ENCODE measurements around the gene CDIPT. TPM values are rescaled to one million over a fixed set of nuclear protein-coding genes. Genes with fewer than 3 reads are reported as not detected.

The CDIPT gene
- total and polyA plus RNA-seq, 2 of the 13 experiments (the other 11 are each of a cell fraction or from before 2014, with no cell fraction given), result 54.9 to 97.5 TPM

- no peaks in the 10 kb centered on the region for H3K79me2 ChIP-seq (ENCODE audit: insufficient read depth, low read length)
- H2AFZ ChIP-seq (ENCODE audit: low read length), result no peak overlapping the region
- H3K4me3 ChIP-seq (replicated peaks in 1 of 3; ENCODE audit: insufficient read depth in 1 of 3, low read depth in 2 of 3, low read length in 3 of 3), result no peak overlapping the region
- DNase-seq (ENCODE audit: low spot score) (no peak), FAIRE-seq (no peak), ATAC-seq (no peak)
- in situ Hi-C loops (cut with HindIII; ENCODE audit: extremely low pct_ligation_motif_present, low pct_unique_long_range_greater_than_20kb) (no loop called here), intact Hi-C loops (cut with micrococcal nuclease; ENCODE audit: unreplicated experiment) (no loop called here)
- ChIA-PET CTCF (ENCODE audit: low intra/inter-chr PET ratio, low total read pairs) (no interaction called here), POLR2A (interaction anchor here (1.1 to 1.4 kb wide), 2 partner anchors 9 to 32 kb away, joined by 3 to 4 read pairs; partner anchors contain the start of gene KCTD13)
- no peaks in the 10 kb centered on the region for H3K27me3 ChIP-seq (ENCODE audit: control insufficient read depth in 1 of 2, insufficient read depth in 2 of 2, low read length in 2 of 2)
- no peak overlapping the region for H3K9ac ChIP-seq (ENCODE audit: insufficient read depth, low read depth, low read length)
- WGBS (ENCODE audit: low lambda C conversion rate), result 86% methylated on average over 4 of the region's 4 CpGs
- no TSS peak for BruUV-seq (replicated peaks)
- TF ChIP-seq KDM1A (CRISPR knock-in tag; IDR thresholded peaks at IDR 0.05), result no peak
- no peak for TF ChIP-seq ZNF530 (CRISPR knock-in tag; IDR thresholded peaks at IDR 0.05; ENCODE audit: low read depth)
- no peak for TF ChIP-seq ZNF670 (CRISPR knock-in tag; IDR thresholded peaks at IDR 0.05; ENCODE audit: borderline replicate concordance)
- no peaks in the 10 kb centered on the region for H4K20me1 ChIP-seq (ENCODE audit: insufficient read depth, low read length)
- no peak overlapping the region for H3K4me2 ChIP-seq (ENCODE audit: low read depth, low read length)
- no peak overlapping the region for H3K27ac ChIP-seq (ENCODE audit: extremely low read length, insufficient read depth, low read length)
- peaks cover 50% of the 10 kb centered on the region for H3K4me1 ChIP-seq (ENCODE audit: insufficient read depth, low read length)
- no peaks in the 10 kb centered on the region for H3K9me3 ChIP-seq (ENCODE audit: low read length)
- no peaks in the 10 kb centered on the region for H3K36me3 ChIP-seq (replicated peaks in 1 of 2; ENCODE audit: control insufficient read depth in 1 of 2, insufficient read depth in 2 of 2, low read length in 2 of 2)
These were observed 31.3 kb upstream of the CDIPT start for GRCh38 chr16:29894352-29894751.

- FAIRE-seq (peak; percentile 34), ATAC-seq (no peak), DNase-seq (ENCODE audit: low spot score) (no peak)
- H3K9ac ChIP-seq (ENCODE audit: insufficient read depth, low read depth, low read length), result no peak overlapping the region
- no peak overlapping the region for H3K27ac ChIP-seq (ENCODE audit: extremely low read length, insufficient read depth, low read length)
- no peaks in the 10 kb centered on the region for H3K36me3 ChIP-seq (replicated peaks in 1 of 2; ENCODE audit: control insufficient read depth in 1 of 2, insufficient read depth in 2 of 2, low read length in 2 of 2)
- ChIA-PET POLR2A (interaction anchor here (1.1 to 1.4 kb wide), 2 partner anchors 8 to 32 kb away, joined by 3 to 4 read pairs; partner anchors contain the start of gene KCTD13), CTCF (ENCODE audit: low intra/inter-chr PET ratio, low total read pairs) (no interaction called here)
- no peaks in the 10 kb centered on the region for H4K20me1 ChIP-seq (ENCODE audit: insufficient read depth, low read length)
- no peak overlapping the region for H2AFZ ChIP-seq (ENCODE audit: low read length)
- H3K4me1 ChIP-seq (ENCODE audit: insufficient read depth, low read length), result peaks cover 47% of the 10 kb centered on the region
- H3K4me2 ChIP-seq (ENCODE audit: low read depth, low read length), result no peak overlapping the region
- no peaks in the 10 kb centered on the region for H3K9me3 ChIP-seq (ENCODE audit: low read length)
- in situ Hi-C loops (cut with HindIII; ENCODE audit: extremely low pct_ligation_motif_present, low pct_unique_long_range_greater_than_20kb) (no loop called here), intact Hi-C loops (cut with micrococcal nuclease; ENCODE audit: unreplicated experiment) (loop anchor here (2.0 kb wide), 1 partner anchor 31 kb away; the partner anchor contains the start of gene CDIPT)
- no peak overlapping the region for H3K4me3 ChIP-seq (replicated peaks in 1 of 3; ENCODE audit: insufficient read depth in 1 of 3, low read depth in 2 of 3, low read length in 3 of 3)
- BruUV-seq (replicated peaks), result no TSS peak
- no peaks in the 10 kb centered on the region for H3K27me3 ChIP-seq (ENCODE audit: control insufficient read depth in 1 of 2, insufficient read depth in 2 of 2, low read length in 2 of 2)
- H3K79me2 ChIP-seq (ENCODE audit: insufficient read depth, low read length), result no peaks in the 10 kb centered on the region
- 96% methylated on average over 3 of the region's 3 CpGs for WGBS (ENCODE audit: low lambda C conversion rate)
- TF ChIP-seq ZBTB7B (CRISPR knock-in tag; IDR thresholded peaks at IDR 0.05) (no peak), TEAD2 (CRISPR knock-in tag; IDR thresholded peaks at IDR 0.05) (no peak), DDIT3 (CRISPR knock-in tag; IDR thresholded peaks at IDR 0.05) (no peak), RBAK (CRISPR knock-in tag; IDR thresholded peaks at IDR 0.05) (no peak), AHR (CRISPR knock-in tag; IDR thresholded peaks at IDR 0.05) (no peak), SNAPC2 (CRISPR knock-in tag; IDR thresholded peaks at IDR 0.05) (no peak), KDM4B (CRISPR knock-in tag; IDR thresholded peaks at IDR 0.05) (no peak), FOXC1 (CRISPR knock-in tag; IDR thresholded peaks at IDR 0.05; ENCODE audit: borderline replicate concordance) (no peak), NFATC3 (CRISPR knock-in tag; IDR thresholded peaks at IDR 0.05) (no peak), IRF2 (CRISPR knock-in tag; IDR thresholded peaks at IDR 0.05) (no peak), HOMEZ (CRISPR knock-in tag; IDR thresholded peaks at IDR 0.05; ENCODE audit: low read depth) (no peak), EED (CRISPR knock-in tag; IDR thresholded peaks at IDR 0.05) (no peak), NFIB (CRISPR knock-in tag; IDR thresholded peaks at IDR 0.05; ENCODE audit: borderline replicate concordance) (no peak), PATZ1 (CRISPR knock-in tag; IDR thresholded peaks at IDR 0.05) (no peak)
These were observed 30.5 kb upstream of the CDIPT start for GRCh38 chr16:29893553-29893952.
